NB4 (cell line): ENCODE data around the gene AARSD1.
A peak's percentile ranks its signal among the peaks of the same experiment; 100 is the strongest.
"Not testable (repeated sequence)": the region's sequence is repeated elsewhere in the genome, so short reads cannot be mapped to it uniquely, and the experiment has no call there.

Experiments used
- DNase-seq: peaks from one replicate; pipeline ENCODE4 v3.0.0; 2010; ENCODE audit warnings: low read depth
- H3K4me3 ChIP-seq: one replicate; pipeline ENCODE4 v1.5.1; 2011; ENCODE audit warnings: mild to moderate bottlenecking, low read depth, low read length, moderate library complexity
- CTCF ChIP-seq: IDR thresholded peaks from one replicate; pipeline ENCODE4 v1.5.1; 2012; ENCODE audit warnings: low read depth, low read length
- MYC ChIP-seq: IDR thresholded peaks from 2 replicates; pipeline ENCODE4 v1.6.1; 2011; ENCODE audit warnings: low read depth, low read length
- POLR2A ChIP-seq: IDR thresholded peaks from 2 replicates; pipeline ENCODE4 v1.6.1; 2011; ENCODE audit warnings: mild to moderate bottlenecking; ENCODE audit not compliant: insufficient read length; ENCODE audit errors: extremely low read depth
- TF ChIP-seq, protein P1 (sequence below): IDR thresholded peaks from 2 replicates; pipeline ENCODE4 v1.6.1; 2011; ENCODE audit warnings: low read depth, low read length

Gene AARSD1

GRCh38 chr17:42975265-42975664 is 11.0 kb upstream of the AARSD1 start:
- DNase-seq, result peak; percentile 55
- TF ChIP-seq POLR2A, result no peak
- TF ChIP-seq CTCF, result no peak
- TF ChIP-seq, protein P1, sequence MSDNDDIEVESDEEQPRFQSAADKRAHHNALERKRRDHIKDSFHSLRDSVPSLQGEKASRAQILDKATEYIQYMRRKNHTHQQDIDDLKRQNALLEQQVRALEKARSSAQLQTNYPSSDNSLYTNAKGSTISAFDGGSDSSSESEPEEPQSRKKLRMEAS, result no peak
- TF ChIP-seq MYC, result no peak
- H3K4me3 ChIP-seq, result no peak overlapping the region

GRCh38 chr17:42973323-42973722 is 9.1 kb upstream of the AARSD1 start:
- DNase-seq, H3K4me3 ChIP-seq: not testable (repeated sequence)

DNA sequence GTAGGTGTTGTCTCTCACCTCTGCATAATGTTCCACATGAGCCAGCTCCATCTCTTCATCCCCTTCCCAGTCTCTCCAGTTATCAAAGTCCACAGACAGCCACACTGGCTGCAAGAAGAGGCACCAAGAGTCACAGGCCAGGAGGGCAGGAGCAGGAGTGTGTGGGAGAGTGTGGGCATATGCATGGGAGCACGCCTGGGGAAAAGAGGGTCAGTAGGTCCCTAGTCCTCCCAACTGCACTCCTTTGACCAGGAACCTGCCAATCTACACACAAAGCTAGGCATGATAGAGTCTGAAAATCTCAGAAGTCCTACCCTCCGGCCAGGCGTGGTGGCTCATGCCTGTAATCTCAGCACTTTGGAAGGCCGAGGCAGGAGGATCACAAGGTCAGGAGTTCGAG is 7.3 kb upstream of the AARSD1 start:
- no peak overlapping the region for H3K4me3 ChIP-seq
- no peak for DNase-seq
- TF ChIP-seq MYC (no peak), POLR2A (no peak), CTCF (no peak)
- TF ChIP-seq, protein P1, result no peak

DNA sequence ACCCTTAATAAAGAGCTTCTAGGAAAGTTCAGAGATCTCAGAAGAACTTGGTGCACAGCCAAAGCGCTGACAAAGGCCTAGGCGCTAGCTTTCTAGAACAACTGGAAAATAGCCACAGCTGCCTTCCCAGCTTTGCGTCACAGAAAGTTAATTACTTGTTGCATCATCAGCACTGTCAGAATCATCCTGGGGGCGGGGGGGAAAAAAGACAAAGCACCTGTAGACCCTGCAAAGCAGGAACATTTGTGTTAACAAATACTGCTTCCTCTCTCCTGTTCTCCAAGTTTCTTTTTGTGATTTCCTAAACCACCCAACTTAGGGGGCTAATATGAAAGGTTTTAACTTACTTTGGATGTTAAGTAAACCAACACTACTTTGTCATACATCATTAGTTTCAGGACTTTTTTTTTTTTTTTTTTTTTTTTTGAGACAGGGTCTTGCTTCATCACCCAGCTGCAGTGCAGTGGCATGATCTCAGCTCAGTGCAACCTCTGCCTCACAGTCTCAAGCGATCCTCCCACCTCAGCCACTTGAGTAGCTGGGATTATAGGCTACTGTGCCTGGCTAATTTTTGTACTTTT is 4.8 kb upstream of the AARSD1 start:
- DNase-seq, result peak; percentile 72
- no peak overlapping the region for H3K4me3 ChIP-seq
- TF ChIP-seq, protein P1, result no peak
- no peak for TF ChIP-seq POLR2A
- no peak for TF ChIP-seq CTCF
- no peak for TF ChIP-seq MYC

GRCh38 chr17:42967925-42968324 is 3.7 kb upstream of the AARSD1 start:
- no peak for TF ChIP-seq MYC
- TF ChIP-seq CTCF, result no peak
- TF ChIP-seq, protein P1, result no peak
- no peak for TF ChIP-seq POLR2A
- H3K4me3 ChIP-seq, result no peak overlapping the region
- no peak for DNase-seq

DNA sequence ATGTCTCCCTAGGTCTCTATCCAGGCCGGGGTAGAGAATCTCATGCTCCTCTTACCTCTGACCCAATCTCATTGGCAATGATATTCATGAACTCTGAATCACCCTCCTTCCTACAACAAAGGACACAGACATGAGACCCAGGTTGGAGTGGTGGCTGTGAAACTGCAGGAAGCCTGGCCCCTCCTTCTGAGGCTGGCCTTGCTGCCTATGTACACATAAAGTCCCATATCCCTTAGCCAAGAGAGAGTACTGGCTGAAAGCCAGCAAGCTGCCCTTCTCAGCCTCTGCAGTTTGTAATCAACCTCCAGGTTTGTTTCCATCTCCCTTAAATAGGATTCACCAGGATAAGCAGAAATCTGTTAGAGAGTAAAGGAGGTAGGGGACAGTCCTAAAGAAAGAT is 10.6 kb downstream of the AARSD1 start:
- TF ChIP-seq CTCF, result no peak
- TF ChIP-seq MYC, result no peak
- no peak for TF ChIP-seq POLR2A
- TF ChIP-seq, protein P1, result no peak
- H3K4me3 ChIP-seq, result no peak overlapping the region
- no peak for DNase-seq
